DOHH2 (cell line): ENCODE results near the gene LRP8.

Experiments used
- H3F3A ChIP-seq: fragments of 200-600 bp; sonication (generic), shearing (Covaris generic); 2 replicates; pipeline ENCODE4 v1.6.0; 2016; ENCODE audit warnings: antibody characterized with exemption, mild to moderate bottlenecking; ENCODE audit not compliant: control insufficient read depth, insufficient read depth
- H3K27ac ChIP-seq: fragments of 200-600 bp; sonication (generic); 2 replicates; pipeline ENCODE4 v1.5.1; 2014; ENCODE audit warnings: low read depth, mild to moderate bottlenecking, low read length, moderate library complexity
- H3K27me3 ChIP-seq: fragments of 200-600 bp; sonication (generic); 2 replicates; pipeline ENCODE4 v1.6.1; 2014; ENCODE audit warnings: mild to moderate bottlenecking, low read length, mixed read lengths; ENCODE audit not compliant: control insufficient read depth
- H3K36me3 ChIP-seq: fragments of 200-600 bp; sonication (generic); 2 replicates; pipeline ENCODE4 v1.6.1; 2014; ENCODE audit warnings: mild to moderate bottlenecking, low read length, moderate library complexity, mixed read lengths; ENCODE audit not compliant: control insufficient read depth
- H3K4me1 ChIP-seq: fragments of 200-600 bp; sonication (generic); 2 replicates; pipeline ENCODE4 v1.6.1; 2014; ENCODE audit warnings: mild to moderate bottlenecking, low read length, mixed read lengths; ENCODE audit not compliant: control insufficient read depth
- H3K4me2 ChIP-seq: fragments of 200-600 bp; sonication (generic); 2 replicates; pipeline ENCODE4 v1.6.0; 2014; ENCODE audit warnings: mild to moderate bottlenecking, low read length, moderate library complexity
- H3K4me3 ChIP-seq: fragments of 200-600 bp; sonication (generic); 2 replicates; pipeline ENCODE4 v1.5.1; 2014; ENCODE audit warnings: mild to moderate bottlenecking, low read length, mixed read lengths
- H3K79me2 ChIP-seq: fragments of 200-600 bp; sonication (generic); 2 replicates; pipeline ENCODE4 v1.6.1; 2014; ENCODE audit warnings: mild to moderate bottlenecking, low read length, mixed read lengths; ENCODE audit not compliant: control insufficient read depth
- H3K9me2 ChIP-seq: fragments of 200-600 bp; sonication (generic); replicated peaks from 2 replicates; pipeline ENCODE4 v1.6.1; 2014; ENCODE audit warnings: mild to moderate bottlenecking, low read length, mixed read lengths; ENCODE audit not compliant: control insufficient read depth
- H3K9me3 ChIP-seq: fragments of 200-600 bp; sonication (generic); 2 replicates; pipeline ENCODE4 v1.6.1; 2014; ENCODE audit warnings: antibody characterized with exemption, low read length, mixed read lengths; ENCODE audit not compliant: control insufficient read depth, insufficient read depth
- H4K20me1 ChIP-seq: fragments of 200-600 bp; sonication (generic); 2 replicates; pipeline ENCODE4 v1.6.0; 2014; ENCODE audit warnings: low read depth, mild to moderate bottlenecking, antibody characterized with exemption, low read length, moderate library complexity; ENCODE audit not compliant: control insufficient read depth, insufficient read depth
- CTCF ChIP-seq: fragments of 200-600 bp; sonication (generic); IDR thresholded peaks from one replicate; pipeline ENCODE4 v1.5.1; 2014; ENCODE audit warnings: antibody characterized with exemption, mild to moderate bottlenecking, low read depth, low read length; ENCODE audit not compliant: poor library complexity, severe bottlenecking
- EZH2phosphoT487 ChIP-seq: fragments of 200-600 bp; sonication (generic); IDR thresholded peaks from 2 replicates; pipeline ENCODE4 v1.6.1; 2017; ENCODE audit warnings: borderline replicate concordance, mild to moderate bottlenecking, antibody characterized with exemption, low read length, moderate library complexity, mixed read lengths

LRP8 gene

GRCh38 chr1:53278298-53278725 lies 49.6 kb downstream of the LRP8 start:
- Histone ChIP-seq H3K9me3 (no peaks in the 10 kb centered on the region), H3K4me3 (no peak overlapping the region), H3F3A (peaks cover 10% of the 10 kb centered on the region), H3K4me2 (no peak overlapping the region), H3K27me3 (no peaks in the 10 kb centered on the region), H3K27ac (no peak overlapping the region), H3K9me2 (no peaks in the 10 kb centered on the region), H4K20me1 (no peaks in the 10 kb centered on the region), H3K36me3 (peaks cover 64% of the 10 kb centered on the region), H3K79me2 (no peaks in the 10 kb centered on the region), H3K4me1 (no peaks in the 10 kb centered on the region)
- TF ChIP-seq EZH2phosphoT487 (no peak), CTCF (peak; percentile 96)

- H3F3A ChIP-seq, result peaks cover 10% of the 10 kb centered on the region
- no peak overlapping the region for H3K27ac ChIP-seq
- H3K36me3 ChIP-seq, result peaks cover 71% of the 10 kb centered on the region
- H3K9me3 ChIP-seq, result no peaks in the 10 kb centered on the region
- H3K4me1 ChIP-seq, result no peaks in the 10 kb centered on the region
- no peak overlapping the region for H3K4me2 ChIP-seq
- TF ChIP-seq EZH2phosphoT487, result no peak
- no peaks in the 10 kb centered on the region for H3K9me2 ChIP-seq
- no peaks in the 10 kb centered on the region for H4K20me1 ChIP-seq
- no peaks in the 10 kb centered on the region for H3K27me3 ChIP-seq
- no peaks in the 10 kb centered on the region for H3K79me2 ChIP-seq
- H3K4me3 ChIP-seq, result no peak overlapping the region
Observed at GRCh38 chr1:53277326-53277725, 50.5 kb downstream of the LRP8 start.

- no peak overlapping the region for H3K4me2 ChIP-seq
- no peaks in the 10 kb centered on the region for H4K20me1 ChIP-seq
- TF ChIP-seq EZH2phosphoT487 (no peak), CTCF (no peak)
- no peaks in the 10 kb centered on the region for H3K4me1 ChIP-seq
- no peaks in the 10 kb centered on the region for H3K9me2 ChIP-seq
- no peaks in the 10 kb centered on the region for H3K27me3 ChIP-seq
- peaks cover 71% of the 10 kb centered on the region for H3K36me3 ChIP-seq
- no peaks in the 10 kb centered on the region for H3K9me3 ChIP-seq
- H3K79me2 ChIP-seq, result no peaks in the 10 kb centered on the region
- H3F3A ChIP-seq, result peaks cover 10% of the 10 kb centered on the region
- H3K27ac ChIP-seq, result no peak overlapping the region
- H3K4me3 ChIP-seq, result no peak overlapping the region
Observed at GRCh38 chr1:53276902-53277281, 51.0 kb downstream of the LRP8 start.

- no peak overlapping the region for H3K4me2 ChIP-seq
- H3K9me3 ChIP-seq, result no peaks in the 10 kb centered on the region
- peaks cover 10% of the 10 kb centered on the region for H3F3A ChIP-seq
- peaks cover 71% of the 10 kb centered on the region for H3K36me3 ChIP-seq
- no peaks in the 10 kb centered on the region for H4K20me1 ChIP-seq
- no peak overlapping the region for H3K27ac ChIP-seq
- no peak for TF ChIP-seq EZH2phosphoT487
- no peak for TF ChIP-seq CTCF
- no peaks in the 10 kb centered on the region for H3K9me2 ChIP-seq
- no peaks in the 10 kb centered on the region for H3K79me2 ChIP-seq
- H3K27me3 ChIP-seq, result no peaks in the 10 kb centered on the region
- no peak overlapping the region for H3K4me3 ChIP-seq
- H3K4me1 ChIP-seq, result no peaks in the 10 kb centered on the region
Observed at GRCh38 chr1:53276153-53276901, 51.5 kb downstream of the LRP8 start.
